OCI-M1 (cell line): Measurements from ENCODE around the gene ADAM12.
"Not testable (repeated sequence)": the region's sequence is repeated elsewhere in the genome, so short reads cannot be mapped to it uniquely, and the experiment has no call there.

Experiments
- DNase-seq: peaks from one replicate; lab custom pipeline; 2025; lab: John Stamatoyannopoulos, UW

The ADAM12 gene

DNA sequence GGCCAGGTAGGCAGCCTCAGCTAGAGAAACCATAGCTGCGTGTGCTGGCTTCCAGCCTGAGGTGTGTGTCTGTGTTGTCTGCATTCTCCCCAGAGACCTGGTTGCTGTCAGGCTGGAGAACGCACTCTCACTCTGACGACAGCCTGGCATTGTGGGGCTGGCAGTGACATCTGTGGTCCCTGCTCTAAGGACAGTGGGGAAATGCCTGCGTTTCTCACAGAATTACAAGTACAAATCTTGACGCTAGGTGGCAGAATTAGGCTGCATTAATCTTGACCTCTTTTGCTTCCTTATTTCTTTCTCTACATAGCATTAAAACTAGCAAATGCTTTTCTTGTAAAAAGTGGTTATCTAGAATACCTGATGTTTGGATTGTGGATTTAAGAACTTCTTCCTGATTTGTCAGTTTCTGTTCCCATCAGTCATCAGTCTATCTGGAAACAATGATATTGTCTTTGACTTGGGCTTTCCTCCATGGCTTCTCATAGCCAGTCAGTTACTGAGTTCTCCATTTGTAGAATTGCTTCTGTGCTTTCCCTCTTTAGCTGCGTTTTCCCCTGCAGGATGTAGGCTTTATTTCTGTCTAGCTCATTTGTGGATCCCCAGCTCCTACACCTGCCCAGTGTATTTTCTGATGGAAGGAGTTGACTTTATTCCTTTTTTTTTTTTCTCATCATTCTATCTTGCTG lies 405.9 kb downstream of the ADAM12 start:
- peak; percentile 91 for DNase-seq

DNA sequence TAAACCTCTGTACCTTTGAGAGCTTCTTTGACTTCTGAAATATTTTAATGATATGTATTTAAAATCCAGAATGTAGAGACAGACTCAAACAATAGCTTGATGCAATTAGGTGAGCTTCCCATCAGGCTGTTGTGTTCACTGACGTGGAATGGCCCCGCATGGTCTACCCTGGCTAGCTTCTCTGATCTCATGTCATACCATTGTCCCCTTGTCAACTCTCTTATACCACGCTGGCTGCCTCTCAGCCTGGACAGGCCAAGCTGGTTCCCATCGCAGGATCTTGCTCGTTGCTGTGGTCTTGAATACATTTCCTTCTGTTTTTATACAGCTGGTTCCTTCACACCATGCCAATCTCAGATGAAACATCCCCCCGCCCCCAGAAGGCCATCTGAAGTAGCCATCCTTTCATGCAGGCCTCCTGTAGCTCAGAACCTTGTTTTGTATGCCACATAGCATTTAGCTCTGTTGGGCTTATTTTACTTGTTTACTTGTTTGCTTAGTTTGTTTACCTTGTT lies 407.7 kb downstream of the ADAM12 start:
- DNase-seq, result no peak

DNA sequence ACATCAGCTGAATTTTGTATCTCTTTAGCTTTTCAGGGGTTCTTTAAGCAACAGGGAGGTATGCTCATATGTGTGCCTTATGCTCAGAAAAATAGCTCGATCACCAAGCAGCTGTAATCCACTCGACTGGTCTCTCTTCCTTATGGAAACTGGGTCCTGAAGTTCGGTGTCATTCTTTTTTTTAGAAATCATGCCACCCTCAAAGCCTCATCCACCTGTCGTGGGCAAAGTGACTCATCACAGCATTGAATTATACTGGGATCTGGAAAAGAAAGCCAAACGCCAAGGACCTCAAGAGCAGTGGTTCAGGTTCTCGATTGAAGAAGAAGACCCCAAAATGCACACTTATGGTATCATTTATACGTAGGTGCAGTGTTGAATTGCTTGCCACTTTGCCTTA lies 408.3 kb downstream of the ADAM12 start:
- peak; percentile 10 for DNase-seq

DNA sequence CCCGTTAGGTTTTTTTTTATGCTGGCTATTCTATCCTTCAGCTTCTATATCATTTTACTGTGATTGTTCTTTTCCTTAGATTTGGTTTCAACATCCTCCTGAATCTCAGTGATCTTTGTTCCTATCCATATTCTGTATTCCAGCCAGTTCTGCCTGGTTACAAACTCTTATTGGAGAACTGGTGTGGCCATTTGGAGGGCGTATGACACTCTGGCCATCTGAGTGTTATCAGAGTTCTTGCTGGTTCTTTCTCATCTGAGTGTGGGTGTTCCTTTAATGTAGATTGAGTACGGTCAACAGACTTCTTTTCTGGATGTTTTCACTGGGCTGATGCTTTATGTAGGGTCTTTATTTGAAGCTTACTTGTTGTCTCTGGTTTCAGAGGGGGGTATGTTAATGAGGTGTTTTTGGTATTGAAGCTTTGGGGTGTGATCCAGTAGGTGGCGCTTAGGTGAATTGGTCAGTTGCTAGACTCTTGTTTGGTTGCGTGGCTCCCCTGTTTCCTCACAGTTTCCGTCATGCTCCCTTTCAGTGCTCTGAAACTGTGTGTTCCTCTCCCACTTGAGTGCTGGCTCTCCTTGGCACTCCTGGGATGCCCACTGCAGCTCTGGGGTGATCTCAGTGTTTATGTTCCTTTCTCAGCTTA lies 411.2 kb downstream of the ADAM12 start:
- peak; percentile 31 for DNase-seq

DNA sequence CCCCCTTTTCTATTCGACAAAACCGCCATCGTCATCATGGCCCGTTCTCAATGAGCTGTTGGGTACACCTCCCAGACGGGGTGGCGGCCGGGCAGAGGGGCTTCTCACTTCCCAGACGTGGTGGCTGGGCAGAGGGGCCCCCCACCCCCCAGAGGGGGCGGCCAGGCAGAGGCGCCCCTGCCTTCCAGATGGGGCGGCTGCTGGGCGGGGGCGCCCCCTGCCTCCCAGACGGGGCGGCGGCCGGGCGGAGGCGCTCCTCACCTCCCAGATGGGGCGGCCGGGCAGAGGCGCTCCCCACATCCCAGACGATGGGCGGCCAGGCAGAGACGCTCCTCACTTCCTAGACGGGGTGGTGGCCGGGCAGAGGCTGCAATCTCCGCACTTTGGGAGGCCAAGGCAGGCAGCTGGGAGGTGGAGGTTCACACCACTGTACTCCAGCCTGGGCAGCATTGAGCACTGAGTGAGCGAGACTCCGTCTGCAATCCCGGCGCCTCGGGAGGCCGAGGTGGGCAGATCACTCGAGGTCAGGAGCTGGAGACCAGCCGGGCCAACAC lies 418.1 kb downstream of the ADAM12 start:
- not testable (repeated sequence) for DNase-seq

DNA sequence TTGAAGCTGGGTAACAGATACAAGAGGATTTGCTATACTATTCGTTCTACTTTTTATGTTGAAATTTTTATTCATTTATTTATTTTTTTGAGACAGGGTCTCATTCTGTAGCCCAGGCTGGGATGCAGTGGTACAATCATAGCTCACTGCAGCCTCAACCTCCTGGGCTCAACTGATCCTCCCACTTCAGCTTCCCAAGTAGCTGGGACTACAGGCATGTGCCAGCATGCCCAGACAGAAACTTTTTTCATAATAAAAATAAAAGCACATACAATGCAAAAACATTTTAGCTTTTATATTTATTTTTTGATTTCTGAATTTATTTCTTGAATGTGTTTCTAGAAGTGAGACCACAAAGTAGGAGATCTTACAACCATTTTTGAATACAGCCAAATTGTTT lies 420.7 kb downstream of the ADAM12 start:
- DNase-seq, result no peak

DNA sequence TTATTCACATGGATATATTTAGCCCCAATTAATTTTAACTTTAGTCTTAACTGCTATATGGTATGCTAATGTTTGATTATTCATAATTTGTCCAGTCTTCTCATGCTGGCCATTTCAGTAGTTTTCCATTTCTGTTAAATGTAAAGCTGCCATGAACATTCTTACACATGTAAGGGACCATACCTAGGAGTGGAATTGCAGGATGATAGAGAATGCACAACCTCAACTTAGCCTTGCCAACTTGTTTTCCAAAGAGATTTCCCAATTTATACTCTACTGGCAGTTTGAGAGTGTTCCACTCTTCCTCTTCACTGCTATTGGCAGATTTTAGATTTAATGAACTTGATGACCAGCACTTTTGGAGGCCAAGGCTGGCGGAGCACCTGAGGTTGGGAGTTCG lies 423.7 kb downstream of the ADAM12 start:
- DNase-seq, result no peak
